T-cell (primary cell): ENCODE data around the gene DGKH. TPM values are rescaled to one million over a fixed set of nuclear protein-coding genes. Genes with fewer than 3 reads are reported as not detected.

ENCODE experiments used
- ATAC-seq, 4 experiments: fragments of 200-7000 bp in 3 of 4; fragments of 150-1000 bp in 1 of 4; cut with Tn5 transposase; replicated peaks in 1 of 4; 1 replicate in 3 of 4; 2 replicates in 1 of 4; pipeline ENCODE4 v1.10.0; 2021; ENCODE audit warnings: moderate library complexity in 3 of 4, mild to moderate bottlenecking in 2 of 4, moderate number of reproducible peaks in 1 of 4
- CTCF ChIA-PET, 2 donors: fragments of 300-600 bp; sonication (Branson Sonifier 250); formaldehyde crosslinking; loops; one replicate each; lab custom pipeline; 2022; ENCODE audit warnings: antibody characterized with exemption in 2 of 2; lab: Charles Lee
- POLR2A ChIA-PET, 2 donors: fragments of 300-600 bp; sonication (Branson Sonifier 250); formaldehyde crosslinking; loops; one replicate each; lab custom pipeline; 2022; ENCODE audit warnings: antibody characterized with exemption in 2 of 2; lab: Charles Lee
- DNase-seq, 35 experiments: peaks; one replicate each; pipeline versions ENCODE4 v3.0.0 to v3.0.0-alpha.2; 2013 to 2023
- H3K27ac ChIP-seq: one replicate; pipeline ENCODE4 v1.5.1; 2013; ENCODE audit warnings: low read length
- H3K27me3 ChIP-seq, 2 experiments: replicated peaks in 1 of 2; 1 replicate in 1 of 2; 2 replicates in 1 of 2; pipeline versions ENCODE4 v1.6.1 to v1.7.0; 2013; ENCODE audit warnings: low read length in 1 of 2, mixed read lengths in 1 of 2; ENCODE audit not compliant: control insufficient read depth in 2 of 2, insufficient read depth in 2 of 2; ENCODE audit errors: extremely low read depth in 1 of 2
- H3K36me3 ChIP-seq, 2 donors: 1 replicate in 1 of 2; 2 replicates in 1 of 2; pipeline versions ENCODE4 v1.6.1 to v1.7.0; 2013; ENCODE audit warnings: low read length in 1 of 2; ENCODE audit not compliant: control insufficient read depth in 2 of 2, insufficient read depth in 1 of 2; ENCODE audit errors: extremely low read depth in 1 of 2
- H3K4me1 ChIP-seq, 2 experiments: 1 replicate in 1 of 2; 2 replicates in 1 of 2; pipeline versions ENCODE4 v1.6.1 to v1.7.0; 2013; ENCODE audit warnings: low read length in 2 of 2, mixed read lengths in 1 of 2; ENCODE audit not compliant: insufficient read depth in 2 of 2, control insufficient read depth in 1 of 2; ENCODE audit errors: extremely low read depth in 1 of 2
- H3K4me3 ChIP-seq, 2 donors: 1 replicate in 1 of 2; 2 replicates in 1 of 2; pipeline versions ENCODE4 v1.5.1 to v1.7.0; 2013; ENCODE audit warnings: mild to moderate bottlenecking in 2 of 2, low read length in 1 of 2, moderate library complexity in 1 of 2; ENCODE audit not compliant: control insufficient read depth in 1 of 2; ENCODE audit errors: extremely low read depth in 1 of 2
- H3K9me3 ChIP-seq: 2 replicates; pipeline ENCODE4 v1.7.0; 2013
- H3K27ac Mint-ChIP-seq, 2 donors: one replicate each; pipeline ENCODE4 v1.8.0; 2020 to 2021; ENCODE audit warnings: mild to moderate bottlenecking in 2 of 2, mixed read lengths in 2 of 2
- H3K27me3 Mint-ChIP-seq, 2 donors: one replicate each; pipeline ENCODE4 v1.8.0; 2021 to 2022; ENCODE audit warnings: mixed read lengths in 2 of 2
- H3K36me3 Mint-ChIP-seq: one replicate; pipeline ENCODE4 v1.8.0; 2021; ENCODE audit warnings: mixed read lengths
- H3K4me1 Mint-ChIP-seq, 3 donors: one replicate each; pipeline ENCODE4 v1.8.0; 2020 to 2022; ENCODE audit warnings: mixed read lengths in 3 of 3, mild to moderate bottlenecking in 1 of 3
- H3K4me3 Mint-ChIP-seq, 3 donors: one replicate each; pipeline ENCODE4 v1.8.0; 2020 to 2022; ENCODE audit warnings: mild to moderate bottlenecking in 3 of 3, mixed read lengths in 3 of 3, moderate library complexity in 3 of 3
- H3K9me3 Mint-ChIP-seq, 3 donors: one replicate each; pipeline ENCODE4 v1.8.0; 2020 to 2022; ENCODE audit warnings: mixed read lengths in 3 of 3
- WGBS: methylation state at CpG from one replicate; pipeline ENCODE4 v1.1.5; 2013; ENCODE audit warnings: missing lambda C conversion rate; ENCODE audit not compliant: insufficient coverage; 5-methylcytosine and 5-hydroxymethylcytosine counted together
- total RNA-seq, 35 experiments: library from RNA in 6 of 35; stranded (reverse) in 6 of 35; fragments of 120-200 nt in 1 of 35; gene quantifications; one replicate each; pipeline versions ENCODE4 v1.2.1 to v1.2.4 and lab custom pipeline; 2013 to 2026

DGKH gene
- total RNA-seq (10 to 100 TPM in 2 of 5 donors, 1 to 10 TPM in 3; 8.6 to 14.6 (median 8.8) TPM), total RNA-seq (lab: John Stamatoyannopoulos, UW) (11.3 to 76.4 (median 37.1) reads per million in 29 experiments)
- total RNA-seq (2013): 11.6 TPM

- Histone ChIP-seq H3K9me3 (no peaks in the 10 kb centered on the region), H3K4me1 (peaks cover 3 to 17% of the 10 kb centered on the region in 2 experiments), H3K36me3 (no peaks in the 10 kb centered on the region), H3K27ac (peak within 1 kb of the TSS; percentile 12), H3K27me3 (peaks cover 0 to 4% of the 10 kb centered on the region in 2 experiments), H3K4me3 (peak within 1 kb of the TSS; percentile 87)
- under 1% methylated on average over 28 of the region's 32 CpGs for WGBS
- POLR2A ChIA-PET: interaction anchor here in 1 of 2 donors (0.5 to 0.7 kb wide), 2 partner anchors 131 to 230 kb away, joined by 3 to 4 read pairs; no protein-coding TSS in a partner anchor
- CTCF ChIA-PET: interaction anchor here in 1 of 2 donors (0.6 kb wide), 1 partner anchor 588 kb away, joined by 17 read pairs; no protein-coding TSS in a partner anchor
- Mint-ChIP-seq H3K27ac (peak within 1 kb of the TSS; percentile 62 to 73), H3K9me3 (no peaks in the 10 kb centered on the region), H3K4me1 (peaks cover 8 to 23% (median 20%) of the 10 kb centered on the region in 3 donors), H3K4me3 (peak within 1 kb of the TSS; percentile 83 to 89 (median 88)), H3K36me3 (no peaks in the 10 kb centered on the region), H3K27me3 (no peaks in the 10 kb centered on the region)
- ATAC-seq: peak; percentile 40 to 44 (median 42)
- peak in 2 of 35 experiments; percentile 3 to 18 for DNase-seq
These were observed at the start of gene DGKH for GRCh38 chr13:42048342-42048683. TSS of gene DGKH (plus strand) at chr13:42048648. CDS start at chr13:42048774, 126 bp downstream.

- ChIA-PET POLR2A (no interaction called here), CTCF (no interaction called here)
- Histone ChIP-seq H3K9me3 (no peaks in the 10 kb centered on the region), H3K4me1 (no peaks in the 10 kb centered on the region), H3K36me3 (no peaks in the 10 kb centered on the region), H3K4me3 (no peak overlapping the region), H3K27ac (no peak overlapping the region), H3K27me3 (no peaks in the 10 kb centered on the region)
- no peak for ATAC-seq
- peaks cover 0 to 6% of the 10 kb centered on the region in 2 donors for H3K27me3 Mint-ChIP-seq
- WGBS: no CpG with 5 or more reads among the region's 2 CpGs
- H3K27ac Mint-ChIP-seq: no peak overlapping the region
- H3K4me3 Mint-ChIP-seq: no peak overlapping the region
- H3K36me3 Mint-ChIP-seq: no peaks in the 10 kb centered on the region
- DNase-seq: no peak
- H3K4me1 Mint-ChIP-seq: no peaks in the 10 kb centered on the region
- H3K9me3 Mint-ChIP-seq: no peaks in the 10 kb centered on the region
These were observed 47.6 kb upstream of the DGKH start for GRCh38 chr13:42000846-42001245.

GRCh38 chr13:42001580-42001979 is 46.9 kb upstream of the DGKH start:
- H3K9me3 ChIP-seq: no peaks in the 10 kb centered on the region
- DNase-seq (no peak), ATAC-seq (no peak)
- no peaks in the 10 kb centered on the region for H3K36me3 Mint-ChIP-seq
- H3K27ac Mint-ChIP-seq: no peak overlapping the region
- WGBS: no CpG with 5 or more reads among the region's 6 CpGs
- H3K4me3 ChIP-seq: no peak overlapping the region
- no peaks in the 10 kb centered on the region for H3K27me3 ChIP-seq
- H3K36me3 ChIP-seq: no peaks in the 10 kb centered on the region
- H3K27ac ChIP-seq: no peak overlapping the region
- H3K4me1 ChIP-seq: no peaks in the 10 kb centered on the region
- peaks cover 0 to 6% of the 10 kb centered on the region in 2 donors for H3K27me3 Mint-ChIP-seq
- no peaks in the 10 kb centered on the region for H3K9me3 Mint-ChIP-seq
- CTCF ChIA-PET: no interaction called here
- POLR2A ChIA-PET: no interaction called here
- no peaks in the 10 kb centered on the region for H3K4me1 Mint-ChIP-seq
- H3K4me3 Mint-ChIP-seq: no peak overlapping the region

GRCh38 chr13:42002066-42002465 is 46.4 kb upstream of the DGKH start:
- H3K27me3 ChIP-seq: no peaks in the 10 kb centered on the region
- CTCF ChIA-PET: interaction anchor here in 1 of 2 donors (0.7 kb wide), 1 partner anchor 10 kb away, joined by 3 read pairs; no protein-coding TSS in a partner anchor
- 80% methylated on average over 1 of the region's 2 CpGs for WGBS
- Mint-ChIP-seq H3K9me3 (no peaks in the 10 kb centered on the region), H3K27ac (no peak overlapping the region), H3K36me3 (no peaks in the 10 kb centered on the region), H3K4me3 (no peak overlapping the region), H3K4me1 (no peaks in the 10 kb centered on the region), H3K27me3 (peaks cover 0 to 6% of the 10 kb centered on the region in 2 donors)
- ATAC-seq (no peak), DNase-seq (no peak)
- H3K9me3 ChIP-seq: no peaks in the 10 kb centered on the region
- H3K27ac ChIP-seq: no peak overlapping the region
- no peaks in the 10 kb centered on the region for H3K36me3 ChIP-seq
- POLR2A ChIA-PET: no interaction called here
- no peaks in the 10 kb centered on the region for H3K4me1 ChIP-seq
- H3K4me3 ChIP-seq: no peak overlapping the region

GRCh38 chr13:42007844-42008243 is 40.6 kb upstream of the DGKH start:
- no peak overlapping the region for H3K27ac Mint-ChIP-seq
- no peaks in the 10 kb centered on the region for H3K27me3 Mint-ChIP-seq
- Histone ChIP-seq H3K27me3 (no peaks in the 10 kb centered on the region), H3K36me3 (no peaks in the 10 kb centered on the region), H3K4me3 (no peak overlapping the region), H3K27ac (no peak overlapping the region), H3K9me3 (no peaks in the 10 kb centered on the region), H3K4me1 (no peaks in the 10 kb centered on the region)
- H3K9me3 Mint-ChIP-seq: no peaks in the 10 kb centered on the region
- no peak for DNase-seq
- no peak overlapping the region for H3K4me3 Mint-ChIP-seq
- ChIA-PET POLR2A (no interaction called here), CTCF (no interaction called here)
- no peak for ATAC-seq
- WGBS: no CpG with 5 or more reads among the region's 1 CpG
- no peaks in the 10 kb centered on the region for H3K4me1 Mint-ChIP-seq
- H3K36me3 Mint-ChIP-seq: no peaks in the 10 kb centered on the region

GRCh38 chr13:42009057-42009456 is 39.4 kb upstream of the DGKH start:
- H3K27me3 ChIP-seq: no peaks in the 10 kb centered on the region
- ATAC-seq (no peak), DNase-seq (no peak)
- POLR2A ChIA-PET: no interaction called here
- Mint-ChIP-seq H3K4me1 (no peaks in the 10 kb centered on the region), H3K4me3 (no peak overlapping the region), H3K9me3 (no peaks in the 10 kb centered on the region), H3K27me3 (no peaks in the 10 kb centered on the region), H3K36me3 (no peaks in the 10 kb centered on the region), H3K27ac (no peak overlapping the region)
- 66% methylated on average over 4 of the region's 4 CpGs for WGBS
- H3K9me3 ChIP-seq: no peaks in the 10 kb centered on the region
- H3K36me3 ChIP-seq: no peaks in the 10 kb centered on the region
- no peak overlapping the region for H3K4me3 ChIP-seq
- no peak overlapping the region for H3K27ac ChIP-seq
- CTCF ChIA-PET: interaction anchor here in 1 of 2 donors (0.7 kb wide), 1 partner anchor 145 kb away, joined by 4 read pairs; no protein-coding TSS in a partner anchor
- H3K4me1 ChIP-seq: no peaks in the 10 kb centered on the region
